PC-3 (cell line): ENCODE measurements around the gene LCK. TPM values are rescaled to one million over a fixed set of nuclear protein-coding genes. Genes with fewer than 3 reads are reported as not detected.

Experiments
- ATAC-seq: fragments of 200-7000 bp; cut with Tn5 transposase; 2 replicates; pipeline ENCODE4 v1.9.1; 2020; ENCODE audit warnings: mild to moderate bottlenecking, moderate library complexity
- BruUV-seq: library from RNA; stranded (reverse); fragments of 400-500 nt; replicated peaks from 2 replicates; lab custom pipeline; 2021; lab: Mats Ljungman, UMichigan
- CTCF ChIA-PET: fragments of 300-600 bp; sonication (Branson Sonifier 250); formaldehyde crosslinking; loops from one replicate; lab custom pipeline; 2022; ENCODE audit warnings: antibody characterized with exemption; lab: Charles Lee
- POLR2A ChIA-PET: fragments of 300-600 bp; sonication (Branson Sonifier 250); formaldehyde crosslinking; loops from one replicate; lab custom pipeline; 2022; ENCODE audit warnings: antibody characterized with exemption; ENCODE audit not compliant: unreplicated experiment; lab: Charles Lee
- DNase-seq: peaks from one replicate; pipeline ENCODE4 v3.0.0-alpha.2; 2015
- H2AFZ ChIP-seq: fragments of 300-600 bp; sonication (generic); 2 replicates; pipeline ENCODE4 v1.6.0; 2016; ENCODE audit warnings: antibody characterized with exemption, low read length
- H3F3A ChIP-seq: fragments of 300-600 bp; sonication (generic); one replicate; pipeline ENCODE4 v1.6.0; 2017; ENCODE audit warnings: antibody characterized with exemption, low read length, control low read depth, mild to moderate bottlenecking; ENCODE audit not compliant: unreplicated experiment
- H3K27ac ChIP-seq: fragments of 300-600 bp; sonication (generic); 2 replicates; pipeline ENCODE4 v1.5.1; 2016; ENCODE audit warnings: mild to moderate bottlenecking, low read length
- H3K27me3 ChIP-seq: fragments of 300-600 bp; sonication (generic); 2 replicates; pipeline ENCODE4 v1.6.1; 2016; ENCODE audit warnings: low read length, mixed read lengths
- H3K36me3 ChIP-seq: fragments of 300-600 bp; sonication (generic); 2 replicates; pipeline ENCODE4 v1.6.1; 2016; ENCODE audit warnings: low read depth, mixed run types, low read length, mixed read lengths
- H3K4me1 ChIP-seq: fragments of 300-600 bp; sonication (generic); 2 replicates; pipeline ENCODE4 v1.5.1; 2016; ENCODE audit warnings: low read length; ENCODE audit not compliant: insufficient read depth
- H3K4me2 ChIP-seq: fragments of 300-600 bp; sonication (generic); 2 replicates; pipeline ENCODE4 v1.6.0; 2016; ENCODE audit warnings: low read length
- H3K4me3 ChIP-seq: fragments of 300-600 bp; sonication (generic); 2 replicates; pipeline ENCODE4 v1.5.1; 2016; ENCODE audit warnings: mild to moderate bottlenecking, low read length, mixed read lengths
- H3K79me2 ChIP-seq: fragments of 300-600 bp; sonication (generic); 2 replicates; pipeline ENCODE4 v1.6.1; 2017; ENCODE audit warnings: low read length, mixed read lengths
- H3K9ac ChIP-seq: fragments of 300-600 bp; sonication (generic); 2 replicates; pipeline ENCODE4 v1.6.0; 2016; ENCODE audit warnings: mild to moderate bottlenecking, low read length
- H3K9me2 ChIP-seq: fragments of 300-600 bp; sonication (generic); replicated peaks from 2 replicates; pipeline ENCODE4 v1.6.1; 2016; ENCODE audit warnings: mixed run types, low read length, mixed read lengths
- H3K9me3 ChIP-seq: fragments of 300-600 bp; sonication (generic); 2 replicates; pipeline ENCODE4 v1.6.1; 2016; ENCODE audit warnings: low read length, mixed read lengths
- H4K20me1 ChIP-seq: fragments of 300-600 bp; sonication (generic); 2 replicates; pipeline ENCODE4 v1.6.1; 2016; ENCODE audit warnings: low read length, mixed read lengths
- CTCF ChIP-seq: fragments of 300-600 bp; sonication (generic); conservative IDR thresholded peaks from 2 replicates; pipeline ENCODE4 v1.5.1; 2017; ENCODE audit warnings: antibody characterized with exemption, low read depth, mild to moderate bottlenecking, low read length
- EZH2 ChIP-seq: fragments of 300-600 bp; sonication (generic); IDR thresholded peaks from one replicate; pipeline ENCODE4 v1.6.1; 2017; ENCODE audit warnings: antibody characterized with exemption, mild to moderate bottlenecking, low read length; ENCODE audit not compliant: unreplicated experiment
- EZH2phosphoT487 ChIP-seq: fragments of 300-600 bp; sonication (generic); IDR thresholded peaks from 2 replicates; pipeline ENCODE4 v1.6.1; 2018; ENCODE audit warnings: mild to moderate bottlenecking, antibody characterized with exemption, low read length, borderline replicate concordance
- intact Hi-C: fragments of 100-400 bp; cut with micrococcal nuclease; formaldehyde crosslinking; loops from 2 replicates; pipeline ENCODE4 v1.9.0; 2023
- total RNA-seq: library from RNA; depleted of rRNA; stranded (reverse); fragments of >200 nt; gene quantifications from 2 replicates; pipeline ENCODE4 v1.2.3, GENCODE V29; 2014

Gene LCK
- total RNA-seq, 1 experiment from 2014 or later, result 4.3 TPM

GRCh38 chr1:32205401-32206370, 45.4 kb upstream of the LCK start, which contains the start of gene IQCC:
TSS of gene IQCC (plus strand) at chr1:32205671. CDS start at chr1:32205682, 11 bp downstream.
- H3K4me3 ChIP-seq, result peak within 1 kb of the TSS; percentile 83
- H3K4me1 ChIP-seq, result peaks cover 27% of the 10 kb centered on the region
- peak within 1 kb of the TSS; percentile 94 for H3K4me2 ChIP-seq
- peak; percentile 79 for ATAC-seq
- ChIA-PET POLR2A (no interaction called here), CTCF (no interaction called here)
- peak within 1 kb of the TSS; percentile 87 for H2AFZ ChIP-seq
- no peaks in the 10 kb centered on the region for H4K20me1 ChIP-seq
- H3K9me3 ChIP-seq, result no peaks in the 10 kb centered on the region
- no peaks in the 10 kb centered on the region for H3F3A ChIP-seq
- intact Hi-C loops, result no loop called here
- H3K27me3 ChIP-seq, result no peaks in the 10 kb centered on the region
- TF ChIP-seq EZH2phosphoT487, result no peak
- no peak for TF ChIP-seq CTCF
- no peak for TF ChIP-seq EZH2
- H3K36me3 ChIP-seq, result peaks cover 5% of the 10 kb centered on the region; the same call in 1 of the 2 replicates
- H3K9me2 ChIP-seq, result no peaks in the 10 kb centered on the region
- BruUV-seq, result TSS peak; percentile 86
- peak; percentile 91 for DNase-seq
- H3K79me2 ChIP-seq, result peaks cover 18% of the 10 kb centered on the region
- H3K9ac ChIP-seq, result peak within 1 kb of the TSS; percentile 92
- H3K27ac ChIP-seq, result peak within 1 kb of the TSS; percentile 27; the same call in 1 of the 2 replicates

GRCh38 chr1:32208469-32208868, 42.6 kb upstream of the LCK start:
- no peak overlapping the region for H2AFZ ChIP-seq
- DNase-seq (no peak), ATAC-seq (no peak)
- no peaks in the 10 kb centered on the region for H3F3A ChIP-seq
- TF ChIP-seq CTCF (no peak), EZH2phosphoT487 (no peak), EZH2 (no peak)
- ChIA-PET POLR2A (no interaction called here), CTCF (no interaction called here)
- intact Hi-C loops, result no loop called here
- no peak overlapping the region for H3K9ac ChIP-seq
- no TSS peak for BruUV-seq
- peaks cover 18% of the 10 kb centered on the region for H3K79me2 ChIP-seq
- no peak overlapping the region for H3K27ac ChIP-seq
- H3K9me2 ChIP-seq, result no peaks in the 10 kb centered on the region
- no peak overlapping the region for H3K4me3 ChIP-seq
- peaks cover 5% of the 10 kb centered on the region; the same call in 1 of the 2 replicates for H3K36me3 ChIP-seq
- no peaks in the 10 kb centered on the region for H4K20me1 ChIP-seq
- H3K4me2 ChIP-seq, result no peak overlapping the region
- peaks cover 22% of the 10 kb centered on the region for H3K4me1 ChIP-seq
- no peaks in the 10 kb centered on the region for H3K9me3 ChIP-seq
- H3K27me3 ChIP-seq, result no peaks in the 10 kb centered on the region
